B cell (primary cell): ENCODE data around the gene PSMG3. TPM values are rescaled to one million over a fixed set of nuclear protein-coding genes. Genes with fewer than 3 reads are reported as not detected.

Experiments
- ATAC-seq: fragments of 200-7000 bp; cut with Tn5 transposase; one replicate; pipeline ENCODE4 v1.10.0; 2021; ENCODE audit warnings: low read depth, mild to moderate bottlenecking, moderate number of reproducible peaks, moderate library complexity
- CTCF ChIA-PET: fragments of 350-600 bp; sonication (Branson Sonifier 250); formaldehyde crosslinking; loops from one replicate; lab custom pipeline; 2021; ENCODE audit warnings: antibody characterized with exemption, inconsistent platforms; lab: Charles Lee
- POLR2A ChIA-PET: fragments of 350-600 bp; sonication (Branson Sonifier 250); formaldehyde crosslinking; loops from one replicate; lab custom pipeline; 2021; ENCODE audit warnings: antibody characterized with exemption; lab: Charles Lee
- DNase-seq: peaks from one replicate; pipeline ENCODE4 v3.0.0; 2013
- H2AFZ ChIP-seq: 2 replicates; pipeline ENCODE4 v1.6.1; 2012; ENCODE audit warnings: mild to moderate bottlenecking, low read depth, low read length; ENCODE audit not compliant: insufficient read depth, poor library complexity, severe bottlenecking
- H3K27ac ChIP-seq, 2 donors: 1 replicate in 1 of 2; 2 replicates in 1 of 2; pipeline ENCODE4 v1.5.1; 2012 to 2013; ENCODE audit warnings: low read length in 2 of 2, mild to moderate bottlenecking in 2 of 2, moderate library complexity in 1 of 2
- H3K27me3 ChIP-seq, 4 experiments: fragments of 200-600 bp in 1 of 4; sonication (generic) in 1 of 4; replicated peaks in 1 of 4; 1 replicate in 2 of 4; 2 replicates in 2 of 4; pipeline versions ENCODE4 v1.6.1 to v1.7.0; 2013 to 2016; ENCODE audit warnings: low read length in 3 of 4, mild to moderate bottlenecking in 2 of 4, mixed read lengths in 1 of 4, moderate library complexity in 1 of 4; ENCODE audit not compliant: insufficient read depth in 4 of 4, control insufficient read depth in 3 of 4; ENCODE audit errors: control extremely low read depth in 1 of 4
- H3K36me3 ChIP-seq, 2 experiments: replicated peaks in 1 of 2; 1 replicate in 1 of 2; 2 replicates in 1 of 2; pipeline versions ENCODE4 v1.6.1 to v1.7.1; 2013; ENCODE audit warnings: low read length in 1 of 2; ENCODE audit not compliant: insufficient read depth in 2 of 2, control insufficient read depth in 1 of 2; ENCODE audit errors: control extremely low read depth in 1 of 2, extremely low read depth in 1 of 2
- H3K4me1 ChIP-seq, 2 donors: fragments of 200-600 bp in 1 of 2; sonication (generic) in 1 of 2; 1 replicate in 1 of 2; 2 replicates in 1 of 2; pipeline versions ENCODE4 v1.5.1 to v1.6.1; 2013 to 2017; ENCODE audit warnings: low read length in 2 of 2; ENCODE audit not compliant: control insufficient read depth in 2 of 2, insufficient read depth in 2 of 2
- H3K4me2 ChIP-seq: replicated peaks from 2 replicates; pipeline ENCODE3; 2012; ENCODE audit warnings: mild to moderate bottlenecking, low read depth, low read length; ENCODE audit not compliant: poor library complexity, severe bottlenecking
- H3K4me3 ChIP-seq, 5 experiments: fragments of 200-600 bp in 1 of 5; sonication (generic) in 1 of 5; 1 replicate in 3 of 5; 2 replicates in 2 of 5; pipeline versions ENCODE4 v1.5.1 to v1.7.0; 2011 to 2016; ENCODE audit warnings: low read length in 4 of 5, mild to moderate bottlenecking in 4 of 5, low read depth in 2 of 5, control low read depth in 1 of 5, moderate library complexity in 1 of 5; ENCODE audit not compliant: insufficient read depth in 1 of 5; ENCODE audit errors: control extremely low read depth in 1 of 5, extremely low read depth in 1 of 5
- H3K79me2 ChIP-seq: fragments of 200-600 bp; sonication (generic); one replicate; pipeline ENCODE4 v1.6.0; 2016; ENCODE audit warnings: low read length; ENCODE audit not compliant: control insufficient read depth, insufficient read depth
- H3K9ac ChIP-seq: fragments of 200-600 bp; sonication (generic); 2 replicates; pipeline ENCODE4 v1.6.1; 2017; ENCODE audit warnings: mild to moderate bottlenecking, low read length, moderate library complexity
- H3K9me3 ChIP-seq, 3 donors: one replicate each; pipeline versions ENCODE4 v1.6.1 to v1.7.1; 2013; ENCODE audit warnings: low read length in 2 of 3; ENCODE audit not compliant: control insufficient read depth in 2 of 3, insufficient read depth in 1 of 3; ENCODE audit errors: control extremely low read depth in 1 of 3
- H4K20me1 ChIP-seq: 2 replicates; pipeline ENCODE4 v1.6.0; 2012; ENCODE audit warnings: mild to moderate bottlenecking, low read length; ENCODE audit not compliant: insufficient read depth, control insufficient read depth, poor library complexity, severe bottlenecking
- H3K27ac Mint-ChIP-seq: one replicate; pipeline ENCODE4 v1.8.0; 2021; ENCODE audit warnings: mixed read lengths
- H3K27me3 Mint-ChIP-seq: one replicate; pipeline ENCODE4 v1.8.0; 2021; ENCODE audit warnings: mixed read lengths
- H3K4me1 Mint-ChIP-seq: one replicate; pipeline ENCODE4 v1.8.0; 2021; ENCODE audit warnings: mixed read lengths
- H3K4me3 Mint-ChIP-seq: one replicate; pipeline ENCODE4 v1.8.0; 2021; ENCODE audit warnings: mixed read lengths
- H3K9me3 Mint-ChIP-seq: one replicate; pipeline ENCODE4 v1.8.0; 2022; ENCODE audit warnings: mixed read lengths; ENCODE audit not compliant: insufficient read depth
- EZH2 ChIP-seq: IDR thresholded peaks from 2 replicates; pipeline ENCODE4 v1.6.1; 2012; ENCODE audit warnings: borderline replicate concordance, low read depth, mild to moderate bottlenecking, moderate library complexity, low read length; ENCODE audit not compliant: insufficient read depth, poor library complexity, severe bottlenecking
- whole genome bisulfite sequencing: methylation state at CpG from one replicate; pipeline ENCODE4 v1.1.5; 2013; ENCODE audit warnings: missing lambda C conversion rate; ENCODE audit not compliant: insufficient coverage; 5-methylcytosine and 5-hydroxymethylcytosine counted together
- intact Hi-C: fragments of 100-400 bp; cut with micrococcal nuclease; formaldehyde crosslinking; loops from one replicate; pipeline ENCODE4 v1.10.0; 2022
- polyA plus RNA-seq: library from polyadenylated mRNA; depleted of rRNA; stranded (reverse); fragments of >200 nt; gene quantifications from 2 replicates; pipeline ENCODE4 v1.2.3, GENCODE V29; 2012
- total RNA-seq, 2 donors: library from RNA; stranded (reverse); fragments of 120-200 nt in 1 of 2; gene quantifications; 1 replicate in 1 of 2; 2 replicates in 1 of 2; pipeline versions ENCODE4 v1.2.3 to v1.2.4, GENCODE V29; 2013 to 2022
- TF ChIP-seq, protein P1 (sequence below): fragments of 200-600 bp; IDR thresholded peaks from one replicate; pipeline ENCODE4 v1.8.0; 2022; ENCODE audit warnings: antibody characterized with exemption, mild to moderate bottlenecking

PSMG3 gene
- total and polyA plus RNA-seq, 2 donors (not counting 1 experiment from before 2014, with no cell fraction given), result 27.4 to 75.7 TPM

DNA sequence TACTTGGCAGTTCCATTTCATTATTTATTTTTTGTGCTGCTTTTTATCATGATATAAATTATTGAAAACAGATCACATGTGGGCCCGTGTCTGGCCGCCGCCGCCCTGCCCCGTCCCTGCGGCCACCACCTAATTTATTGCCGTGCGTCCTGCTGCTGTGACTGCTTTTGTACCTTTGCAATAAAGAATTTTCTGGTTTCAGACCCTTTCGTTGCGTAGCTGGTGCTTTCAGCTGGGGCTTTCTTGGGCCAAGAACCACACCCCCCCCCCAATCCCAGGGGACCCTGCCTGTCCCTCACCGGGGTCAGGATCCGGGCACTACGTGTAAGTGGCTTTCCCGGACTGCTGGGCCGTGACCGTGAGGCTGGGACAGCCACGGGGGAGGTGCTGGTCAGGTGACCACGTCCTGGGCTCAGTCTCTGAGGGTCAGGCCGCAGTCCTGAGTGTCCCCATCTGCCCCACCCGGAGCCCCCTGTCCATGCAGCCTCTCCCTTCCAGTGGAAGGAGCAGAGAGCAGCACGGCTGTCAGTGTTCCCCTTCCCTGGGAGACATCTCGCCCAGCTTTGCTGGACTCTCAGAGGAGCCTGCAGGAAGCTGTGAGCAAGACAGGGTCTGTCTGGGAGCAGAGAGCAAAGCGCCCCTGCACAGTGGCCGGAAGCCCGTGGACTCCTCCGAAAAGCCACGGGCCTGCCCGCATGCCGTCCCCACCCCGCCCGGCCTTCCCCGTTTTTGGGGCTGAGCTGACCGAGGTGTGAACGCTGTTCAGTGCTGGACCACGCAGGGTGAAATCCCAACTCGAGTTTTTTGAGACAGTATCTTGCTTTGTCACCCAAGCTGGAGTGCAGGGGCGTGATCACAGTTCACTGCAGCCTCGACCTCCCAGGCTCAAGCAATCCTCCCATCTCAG, 26.7 kb downstream of the PSMG3 start:
- DNase-seq, result no peak
- H4K20me1 ChIP-seq, result peaks cover 50% of the 10 kb centered on the region
- H3K4me3 Mint-ChIP-seq, result no peak overlapping the region

DNA sequence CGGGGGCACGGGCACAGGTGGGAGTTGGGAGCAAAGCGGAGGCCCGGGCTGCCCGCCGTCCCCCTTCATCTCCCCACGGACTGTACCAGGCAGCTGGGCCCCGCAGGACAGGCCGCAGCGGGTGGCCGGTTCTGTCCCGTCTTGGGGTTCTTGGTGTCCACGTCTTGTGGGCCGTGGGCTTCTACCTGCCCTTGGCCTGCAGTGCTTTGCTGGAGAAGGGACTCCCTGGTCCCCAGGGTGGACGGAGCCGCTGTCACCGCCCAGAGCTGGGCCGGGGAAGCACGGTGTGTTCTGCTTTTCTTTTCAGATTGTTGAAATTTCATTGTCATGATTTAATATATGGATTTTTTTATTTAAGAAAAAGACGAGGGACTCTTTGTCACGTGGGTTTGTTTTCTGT, 27.5 kb downstream of the PSMG3 start:
- Histone ChIP-seq H3K79me2 (peaks cover 7% of the 10 kb centered on the region), H3K9ac (no peak overlapping the region), H3K4me3 (no peak overlapping the region), H3K36me3 (peaks cover 0 to 37% of the 10 kb centered on the region in 2 experiments), H3K4me2 (no peak overlapping the region), H3K27me3 (no peaks in the 10 kb centered on the region), H2AFZ (no peak overlapping the region), H4K20me1 (peaks cover 58% of the 10 kb centered on the region), H3K27ac (no peak overlapping the region), H3K9me3 (no peaks in the 10 kb centered on the region), H3K4me1 (no peaks in the 10 kb centered on the region)
- DNase-seq (no peak), ATAC-seq (no peak)
- Mint-ChIP-seq H3K27me3 (no peaks in the 10 kb centered on the region), H3K27ac (no peak overlapping the region), H3K4me1 (no peaks in the 10 kb centered on the region), H3K9me3 (no peaks in the 10 kb centered on the region), H3K4me3 (no peak overlapping the region)
- intact Hi-C loops, result no loop called here
- CTCF ChIA-PET, result no interaction called here
- TF ChIP-seq, protein P1, sequence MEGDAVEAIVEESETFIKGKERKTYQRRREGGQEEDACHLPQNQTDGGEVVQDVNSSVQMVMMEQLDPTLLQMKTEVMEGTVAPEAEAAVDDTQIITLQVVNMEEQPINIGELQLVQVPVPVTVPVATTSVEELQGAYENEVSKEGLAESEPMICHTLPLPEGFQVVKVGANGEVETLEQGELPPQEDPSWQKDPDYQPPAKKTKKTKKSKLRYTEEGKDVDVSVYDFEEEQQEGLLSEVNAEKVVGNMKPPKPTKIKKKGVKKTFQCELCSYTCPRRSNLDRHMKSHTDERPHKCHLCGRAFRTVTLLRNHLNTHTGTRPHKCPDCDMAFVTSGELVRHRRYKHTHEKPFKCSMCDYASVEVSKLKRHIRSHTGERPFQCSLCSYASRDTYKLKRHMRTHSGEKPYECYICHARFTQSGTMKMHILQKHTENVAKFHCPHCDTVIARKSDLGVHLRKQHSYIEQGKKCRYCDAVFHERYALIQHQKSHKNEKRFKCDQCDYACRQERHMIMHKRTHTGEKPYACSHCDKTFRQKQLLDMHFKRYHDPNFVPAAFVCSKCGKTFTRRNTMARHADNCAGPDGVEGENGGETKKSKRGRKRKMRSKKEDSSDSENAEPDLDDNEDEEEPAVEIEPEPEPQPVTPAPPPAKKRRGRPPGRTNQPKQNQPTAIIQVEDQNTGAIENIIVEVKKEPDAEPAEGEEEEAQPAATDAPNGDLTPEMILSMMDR, result no peak
- no peak for TF ChIP-seq EZH2
- WGBS, result 96% methylated on average over 14 of the region's 21 CpGs
- POLR2A ChIA-PET, result interaction anchor here (0.6 kb wide), 1 partner anchor 36 kb away, joined by 4 read pairs; no protein-coding TSS in a partner anchor

More for the DNA sequence above, 26.7 kb downstream of the PSMG3 start:
- WGBS, result 94% methylated on average over 28 of the region's 38 CpGs
- no peak overlapping the region for H3K4me3 ChIP-seq
- H3K4me1 ChIP-seq, result no peaks in the 10 kb centered on the region
- TF ChIP-seq EZH2, result no peak
- TF ChIP-seq, protein P1, result no peak
- POLR2A ChIA-PET, result interaction anchor here (0.6 kb wide), 1 partner anchor 36 kb away, joined by 4 read pairs; no protein-coding TSS in a partner anchor
- intact Hi-C loops, result no loop called here
- ATAC-seq, result no peak
- no peaks in the 10 kb centered on the region for H3K27me3 ChIP-seq
- no peak overlapping the region for H3K9ac ChIP-seq
- no peaks in the 10 kb centered on the region for H3K79me2 ChIP-seq
- H3K4me1 Mint-ChIP-seq, result no peaks in the 10 kb centered on the region
- no peaks in the 10 kb centered on the region for H3K9me3 Mint-ChIP-seq
- H2AFZ ChIP-seq, result no peak overlapping the region
- H3K9me3 ChIP-seq, result no peaks in the 10 kb centered on the region
- H3K27me3 Mint-ChIP-seq, result no peaks in the 10 kb centered on the region
- CTCF ChIA-PET, result no interaction called here
- no peak overlapping the region for H3K4me2 ChIP-seq
- H3K27ac ChIP-seq, result no peak overlapping the region
- H3K27ac Mint-ChIP-seq, result no peak overlapping the region
- peaks cover 0 to 33% of the 10 kb centered on the region in 2 experiments for H3K36me3 ChIP-seq
